ENCODE results near the gene UQCC3. TPM values are rescaled to one million over a fixed set of nuclear protein-coding genes. Genes with fewer than 3 reads are reported as not detected.

Gene UQCC3
- total RNA-seq, 4 donors from 2014 or later = 6.3 to 7.5 (median 7.1) TPM

GRCh38 chr11:62645671-62645945 is 25.9 kb upstream of the UQCC3 start:
- TF ChIP-seq POLR2A (IDR thresholded peaks at IDR 0.05; ENCODE audit: low read depth) (no peak), POLR2AphosphoS5 (IDR thresholded peaks at IDR 0.05) (no peak), CTCF (IDR thresholded peaks at IDR 0.05) (no peak), EP300 (IDR thresholded peaks at IDR 0.05) (no peak)
- Histone ChIP-seq H3K27me3 (no peaks in the 10 kb centered on the region), H3K4me3 (peak overlapping the region; percentile 81 to 96 (median 86)), H3K9me3 (no peaks in the 10 kb centered on the region), H3K27ac (replicated peaks in 1 of 4) (peak overlapping the region; percentile 91 to 96 (median 92)), H3K4me1 (peaks cover 26 to 43% (median 32%) of the 10 kb centered on the region in 4 donors), H3K36me3 (peaks cover 23 to 56% (median 46%) of the 10 kb centered on the region in 4 donors)
- intact Hi-C loops (cut with DNase I) = no loop called here
- 11% methylated on average over 11 of the region's 11 CpGs for WGBS
- no peak for DNase-seq (ENCODE audit: extremely low spot score)

- WGBS = 0% methylated on average over 33 of the region's 73 CpGs
- H3K9me3 ChIP-seq = no peaks in the 10 kb centered on the region
- intact Hi-C loops (cut with DNase I) = no loop called here
- H3K27me3 ChIP-seq = no peaks in the 10 kb centered on the region
- peaks cover 23 to 56% (median 46%) of the 10 kb centered on the region in 4 donors for H3K36me3 ChIP-seq
- H3K4me3 ChIP-seq = peak within 1 kb of the TSS; percentile 81 to 96 (median 86)
- peak within 1 kb of the TSS; percentile 91 to 96 (median 92) for H3K27ac ChIP-seq (replicated peaks in 1 of 4)
- H3K4me1 ChIP-seq = peaks cover 26 to 48% (median 36%) of the 10 kb centered on the region in 4 donors
- peak in 1 of 3 experiments; percentile 3 for TF ChIP-seq CTCF (IDR thresholded peaks at IDR 0.05)
- TF ChIP-seq EP300 (IDR thresholded peaks at IDR 0.05) = no peak
- TF ChIP-seq POLR2A (IDR thresholded peaks at IDR 0.05; ENCODE audit: low read depth) = peak; percentile 72
- peak; percentile 90 to 91 for TF ChIP-seq POLR2AphosphoS5 (IDR thresholded peaks at IDR 0.05)
- peak; percentile 100 for DNase-seq (ENCODE audit: extremely low spot score)
These were observed 25.3 kb upstream of the UQCC3 start, which contains the start of gene GANAB for GRCh38 chr11:62645946-62646824. Gene GANAB (minus strand): TSS chr11:62646613. CDS start chr11:62646599, 14 bp downstream.

- H3K4me1 ChIP-seq = peaks cover 34 to 57% (median 41%) of the 10 kb centered on the region in 4 donors
- peak overlapping the region; percentile 81 to 96 (median 86) for H3K4me3 ChIP-seq
- peak overlapping the region; percentile 45 to 92 (median 91) for H3K27ac ChIP-seq (replicated peaks in 1 of 4)
- no peak for DNase-seq (ENCODE audit: extremely low spot score)
- intact Hi-C loops (cut with DNase I) = no loop called here
- H3K27me3 ChIP-seq = no peaks in the 10 kb centered on the region
- WGBS = 38% methylated on average over 17 of the region's 32 CpGs
- TF ChIP-seq EP300 (IDR thresholded peaks at IDR 0.05) (no peak), POLR2AphosphoS5 (IDR thresholded peaks at IDR 0.05) (no peak), CTCF (IDR thresholded peaks at IDR 0.05) (no peak), POLR2A (IDR thresholded peaks at IDR 0.05; ENCODE audit: low read depth) (no peak)
- peaks cover 23 to 54% (median 46%) of the 10 kb centered on the region in 4 donors for H3K36me3 ChIP-seq
- no peaks in the 10 kb centered on the region for H3K9me3 ChIP-seq
These were observed 24.5 kb upstream of the UQCC3 start for GRCh38 chr11:62646825-62647608.

- DNase-seq (ENCODE audit: extremely low spot score) = no peak
- WGBS = 83% methylated on average over 4 of the region's 6 CpGs
- Histone ChIP-seq H3K4me1 (peaks cover 40 to 63% (median 46%) of the 10 kb centered on the region in 4 donors), H3K27ac (replicated peaks in 1 of 4) (peak overlapping the region in 1 of 4 donors; percentile 92), H3K4me3 (no peak overlapping the region), H3K36me3 (peaks cover 23 to 48% (median 46%) of the 10 kb centered on the region in 4 donors), H3K27me3 (no peaks in the 10 kb centered on the region), H3K9me3 (no peaks in the 10 kb centered on the region)
- no peak for TF ChIP-seq EP300 (IDR thresholded peaks at IDR 0.05)
- no peak for TF ChIP-seq CTCF (IDR thresholded peaks at IDR 0.05)
- no peak for TF ChIP-seq POLR2A (IDR thresholded peaks at IDR 0.05; ENCODE audit: low read depth)
- no peak for TF ChIP-seq POLR2AphosphoS5 (IDR thresholded peaks at IDR 0.05)
- intact Hi-C loops (cut with DNase I) = no loop called here
These were observed 23.9 kb upstream of the UQCC3 start for GRCh38 chr11:62647609-62648005.
